H1 (cell line): ENCODE results near the gene CFAP61. TPM values are rescaled to one million over a fixed set of nuclear protein-coding genes. Genes with fewer than 3 reads are reported as not detected.

ENCODE experiments used
- ASH2L ChIP-seq: fragments of 200-600, 300-600 bp; sonication (generic); IDR thresholded peaks from one replicate; pipeline ENCODE4 v1.7.1; 2017; ENCODE audit warnings: low read length
- BACH1 ChIP-seq: IDR thresholded peaks from 2 replicates; pipeline ENCODE4 v1.6.1; 2012; ENCODE audit warnings: low read length, improper control_type of control experiment
- BRCA1 ChIP-seq: IDR thresholded peaks from 2 replicates; pipeline ENCODE4 v1.6.1; 2012; ENCODE audit warnings: low read depth, low read length, improper control_type of control experiment
- EZH2 ChIP-seq: fragments of 200-600 bp; sonication (generic); IDR thresholded peaks from 2 replicates; pipeline ENCODE4 v1.7.1; 2012; ENCODE audit warnings: low read depth, mild to moderate bottlenecking, moderate library complexity, low read length, inconsistent platforms; ENCODE audit not compliant: severe bottlenecking
- HDAC2 ChIP-seq, 2 experiments: fragments of 300-600 bp in 1 of 2; sonication (generic) in 1 of 2; IDR thresholded peaks; 2 replicates each; pipeline ENCODE4 v1.6.1; 2011 to 2012; ENCODE audit warnings: low read depth in 2 of 2, low read length in 2 of 2, mild to moderate bottlenecking in 2 of 2, moderate library complexity in 2 of 2, borderline replicate concordance in 1 of 2, inconsistent platforms in 1 of 2
- NANOG ChIP-seq: IDR thresholded peaks from 2 replicates; pipeline ENCODE4 v1.6.1; 2011; ENCODE audit warnings: low read length, low read depth, mild to moderate bottlenecking, inconsistent platforms; ENCODE audit not compliant: insufficient read depth, poor library complexity, severe bottlenecking
- PHF8 ChIP-seq: fragments of 200-600 bp; sonication (generic); conservative IDR thresholded peaks from 2 replicates; pipeline ENCODE4 v1.7.1; 2012; ENCODE audit warnings: low read depth, mild to moderate bottlenecking, inconsistent platforms, low read length, moderate library complexity
- RAD21 ChIP-seq, 2 experiments: IDR thresholded peaks in 1 of 2; conservative IDR thresholded peaks in 1 of 2; 2 replicates each; pipeline ENCODE4 v1.6.1; 2011; ENCODE audit warnings: low read depth in 2 of 2, low read length in 2 of 2, improper control_type of control experiment in 1 of 2, inconsistent platforms in 1 of 2, mild to moderate bottlenecking in 1 of 2, moderate library complexity in 1 of 2
- RFX5 ChIP-seq: IDR thresholded peaks from 2 replicates; pipeline ENCODE4 v1.6.1; 2011; ENCODE audit warnings: low read depth, low read length, improper control_type of control experiment, borderline replicate concordance
- SP2 ChIP-seq: IDR thresholded peaks from 2 replicates; pipeline ENCODE4 v1.6.1; 2012; ENCODE audit warnings: mild to moderate bottlenecking, low read length, inconsistent platforms
- SP4 ChIP-seq: IDR thresholded peaks from 2 replicates; pipeline ENCODE4 v1.6.1; 2012; ENCODE audit warnings: low read length, inconsistent platforms
- SUZ12 ChIP-seq: fragments of 200-600 bp; sonication (generic); IDR thresholded peaks from 2 replicates; pipeline ENCODE4 v1.6.1; 2012; ENCODE audit warnings: mild to moderate bottlenecking, inconsistent platforms, low read length, moderate library complexity, mixed read lengths
- TBP ChIP-seq: IDR thresholded peaks from 2 replicates; pipeline ENCODE4 v1.6.1; 2011; ENCODE audit warnings: low read depth, low read length, improper control_type of control experiment
- TCF12 ChIP-seq: IDR thresholded peaks from 2 replicates; pipeline ENCODE4 v1.6.1; 2011; ENCODE audit warnings: low read depth, mild to moderate bottlenecking, low read length
- YY1 ChIP-seq: IDR thresholded peaks from 2 replicates; pipeline ENCODE4 v1.6.1; 2011; ENCODE audit warnings: low read depth, mild to moderate bottlenecking, low read length
- polyA plus RNA-seq, 7 experiments: library from polyadenylated mRNA; depleted of rRNA in 3 of 7; stranded (reverse) in 5 of 7; unstranded in 2 of 7; fragments of >200 nt in 5 of 7; fragments of 200-250 nt in 2 of 7; gene quantifications; 1 replicate in 5 of 7; 2 replicates in 1 of 7; 4 replicates in 1 of 7; pipeline versions ENCODE4 v1.2.1 to v1.2.3, GENCODE V29; 2011 to 2013; ENCODE audit warnings: missing spikeins in 2 of 7, mixed read lengths in 2 of 7
- total RNA-seq: library from RNA; stranded (reverse); fragmentation: NEBNext Ultra II Directional; extraction: Animal tissue kit (Norgen Biotek cat#: 25700); gene quantifications from 2 replicates; pipeline ENCODE4 v1.2.1, GENCODE V29; 2021
- TF ChIP-seq, protein P1 (sequence below), 3 experiments: IDR thresholded peaks; 1 replicate in 2 of 3; 2 replicates in 1 of 3; pipeline versions ENCODE4 v1.5.1 to v1.6.1; 2011; ENCODE audit warnings: low read length in 3 of 3, mild to moderate bottlenecking in 3 of 3, inconsistent platforms in 2 of 3, low read depth in 1 of 3, moderate library complexity in 1 of 3; ENCODE audit not compliant: insufficient read depth in 1 of 3; ENCODE audit errors: control extremely low read depth in 1 of 3
- TF ChIP-seq, protein P2 (sequence below): IDR thresholded peaks from 2 replicates; pipeline ENCODE4 v1.6.1; 2012; ENCODE audit warnings: inconsistent platforms

Gene CFAP61
- total and polyA plus RNA-seq, 2 of the 8 experiments (the other 6 are each of a cell fraction or from before 2014, with no cell fraction given): 0.29 to 0.61 TPM

DNA sequence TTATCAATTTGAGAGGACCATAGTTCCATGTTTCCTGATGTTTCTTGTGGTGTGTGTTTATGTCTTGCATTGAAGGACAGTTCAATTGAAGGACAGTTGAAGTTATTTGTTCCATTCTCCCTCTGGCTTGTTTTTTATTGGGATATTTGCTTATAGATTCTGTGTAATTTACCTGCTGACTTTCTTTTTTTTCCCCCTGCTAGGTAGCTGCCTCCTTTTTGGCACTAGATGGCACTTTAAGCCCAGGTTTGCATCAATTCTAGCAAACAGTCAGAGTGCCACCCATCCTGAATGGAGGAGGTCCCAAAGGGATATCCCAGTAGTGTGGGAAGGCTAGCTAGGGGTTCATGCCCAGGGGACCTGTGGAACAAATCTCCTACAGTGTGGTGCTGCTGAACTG is 78.1 kb downstream of the CFAP61 start (continued):
- TF ChIP-seq PHF8 (no peak), YY1 (0 out of 2 replicates have a peak, but pooled peaks have one; percentile 31), BRCA1 (no peak), HDAC2 (IDR thresholded peaks at IDR 0.05; ENCODE audit: borderline replicate concordance in 1 of 2, low read depth in 2 of 2, low read length in 2 of 2) (no peak), NANOG (no peak), SP2 (no peak), SUZ12 (no peak), EZH2 (no peak), BACH1 (no peak), RAD21 (IDR thresholded peaks at IDR 0.05 in 1 of 2, conservative IDR thresholded peaks at IDR 0.05 in 1 of 2; ENCODE audit: low read depth in 2 of 2, low read length in 2 of 2) (peak; percentile 91 to 92), RFX5 (no peak), TCF12 (0 out of 2 replicates have a peak, but pooled peaks have one; percentile 32), SP4 (no peak), ASH2L (no peak), TBP (no peak)
- TF ChIP-seq, protein P1, sequence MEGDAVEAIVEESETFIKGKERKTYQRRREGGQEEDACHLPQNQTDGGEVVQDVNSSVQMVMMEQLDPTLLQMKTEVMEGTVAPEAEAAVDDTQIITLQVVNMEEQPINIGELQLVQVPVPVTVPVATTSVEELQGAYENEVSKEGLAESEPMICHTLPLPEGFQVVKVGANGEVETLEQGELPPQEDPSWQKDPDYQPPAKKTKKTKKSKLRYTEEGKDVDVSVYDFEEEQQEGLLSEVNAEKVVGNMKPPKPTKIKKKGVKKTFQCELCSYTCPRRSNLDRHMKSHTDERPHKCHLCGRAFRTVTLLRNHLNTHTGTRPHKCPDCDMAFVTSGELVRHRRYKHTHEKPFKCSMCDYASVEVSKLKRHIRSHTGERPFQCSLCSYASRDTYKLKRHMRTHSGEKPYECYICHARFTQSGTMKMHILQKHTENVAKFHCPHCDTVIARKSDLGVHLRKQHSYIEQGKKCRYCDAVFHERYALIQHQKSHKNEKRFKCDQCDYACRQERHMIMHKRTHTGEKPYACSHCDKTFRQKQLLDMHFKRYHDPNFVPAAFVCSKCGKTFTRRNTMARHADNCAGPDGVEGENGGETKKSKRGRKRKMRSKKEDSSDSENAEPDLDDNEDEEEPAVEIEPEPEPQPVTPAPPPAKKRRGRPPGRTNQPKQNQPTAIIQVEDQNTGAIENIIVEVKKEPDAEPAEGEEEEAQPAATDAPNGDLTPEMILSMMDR (IDR thresholded peaks at IDR 0.05; ENCODE audit: control extremely low read depth in 1 of 3, insufficient read depth in 1 of 3, low read depth in 1 of 3, low read length in 3 of 3): peak in 2 of 3 experiments; percentile 75; a peak in 3 of 4 replicates
- TF ChIP-seq, protein P2, sequence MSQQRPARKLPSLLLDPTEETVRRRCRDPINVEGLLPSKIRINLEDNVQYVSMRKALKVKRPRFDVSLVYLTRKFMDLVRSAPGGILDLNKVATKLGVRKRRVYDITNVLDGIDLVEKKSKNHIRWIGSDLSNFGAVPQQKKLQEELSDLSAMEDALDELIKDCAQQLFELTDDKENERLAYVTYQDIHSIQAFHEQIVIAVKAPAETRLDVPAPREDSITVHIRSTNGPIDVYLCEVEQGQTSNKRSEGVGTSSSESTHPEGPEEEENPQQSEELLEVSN: no peak
